Ascending aorta (tissue), 2 donors: ENCODE measurements around the gene CCDC178. TPM values are rescaled to one million over a fixed set of nuclear protein-coding genes. Genes with fewer than 3 reads are reported as not detected.

Experiments
- DNase-seq, 2 donors: peaks; one replicate each; pipeline ENCODE4 v3.0.0-alpha.2; 2019; ENCODE audit warnings: low spot score in 2 of 2
- H3K27ac ChIP-seq, 2 donors: fragments of 200-600 bp; sonication (generic); one replicate each; pipeline ENCODE4 v1.5.1; 2016 to 2017; ENCODE audit warnings: mild to moderate bottlenecking in 1 of 2
- H3K27me3 ChIP-seq: fragments of 200-600 bp; sonication (generic); one replicate; pipeline ENCODE4 v1.5.1; 2017
- H3K36me3 ChIP-seq, 2 donors: fragments of 200-600 bp; sonication (generic); one replicate each; pipeline ENCODE4 v1.5.1; 2016
- H3K4me1 ChIP-seq, 2 donors: fragments of 200-600 bp; sonication (generic); one replicate each; pipeline ENCODE4 v1.5.1; 2016 to 2017; ENCODE audit warnings: mild to moderate bottlenecking in 1 of 2
- H3K4me3 ChIP-seq, 2 donors: fragments of 200-600 bp; sonication (generic); one replicate each; pipeline ENCODE4 v1.5.1; 2016 to 2017; ENCODE audit warnings: mild to moderate bottlenecking in 1 of 2
- H3K9me3 ChIP-seq, 2 donors: fragments of 200-600 bp; sonication (generic); one replicate each; pipeline ENCODE4 v1.5.1; 2016
- intact Hi-C: fragments of 100-400 bp; cut with DNase I; formaldehyde crosslinking; loops from one replicate; pipeline ENCODE4 v1.15.1; 2023
- total RNA-seq: library from RNA; depleted of rRNA; stranded (reverse); fragments of >200 nt; gene quantifications from one replicate; pipeline ENCODE4 v1.1.0, GENCODE V29; 2016
- TF ChIP-seq, protein P1 (sequence below), 3 experiments: fragments of 200-600 bp in 2 of 3; fragments of 450-650 bp in 1 of 3; sonication (generic) in 2 of 3; IDR thresholded peaks; one replicate each; pipeline ENCODE4 v1.5.1; 2016 to 2019; ENCODE audit warnings: antibody characterized with exemption in 3 of 3, mild to moderate bottlenecking in 1 of 3, moderate library complexity in 1 of 3

The CCDC178 gene
- total RNA-seq, 1 donor from 2014 or later: not detected

DNA sequence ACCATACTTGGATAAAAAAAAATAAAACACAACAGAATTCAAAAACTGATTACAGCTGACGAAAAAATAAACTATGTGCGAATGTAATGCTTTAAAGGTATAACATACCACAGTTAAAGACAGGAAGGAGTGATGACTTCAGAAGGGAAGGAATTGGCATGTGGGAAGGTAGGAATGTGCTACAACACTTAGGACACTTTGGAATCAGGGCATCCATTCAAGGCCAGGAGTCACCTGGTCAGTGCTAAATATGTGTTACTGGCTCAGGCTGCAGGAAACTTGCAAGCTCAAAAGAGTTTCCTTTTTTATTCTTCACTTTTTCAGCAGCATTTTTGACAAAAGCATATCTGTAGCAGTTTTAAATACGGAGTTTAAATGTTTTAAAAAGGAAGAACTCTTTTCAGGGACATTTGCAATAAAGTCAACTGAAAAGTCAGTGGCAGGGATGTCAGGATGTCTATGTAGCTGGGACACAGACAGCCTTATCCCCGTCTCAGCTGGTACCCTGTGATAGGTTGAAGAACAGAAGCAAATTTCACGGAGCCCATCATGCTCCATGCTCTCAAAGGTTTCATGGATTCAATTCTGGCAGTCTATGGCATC is 529.7 kb downstream of the CCDC178 start:
- Histone ChIP-seq H3K27me3 (no peaks in the 10 kb centered on the region), H3K4me3 (no peak overlapping the region), H3K36me3 (no peaks in the 10 kb centered on the region), H3K9me3 (no peaks in the 10 kb centered on the region), H3K27ac (no peak overlapping the region), H3K4me1 (no peaks in the 10 kb centered on the region)
- TF ChIP-seq, protein P1, sequence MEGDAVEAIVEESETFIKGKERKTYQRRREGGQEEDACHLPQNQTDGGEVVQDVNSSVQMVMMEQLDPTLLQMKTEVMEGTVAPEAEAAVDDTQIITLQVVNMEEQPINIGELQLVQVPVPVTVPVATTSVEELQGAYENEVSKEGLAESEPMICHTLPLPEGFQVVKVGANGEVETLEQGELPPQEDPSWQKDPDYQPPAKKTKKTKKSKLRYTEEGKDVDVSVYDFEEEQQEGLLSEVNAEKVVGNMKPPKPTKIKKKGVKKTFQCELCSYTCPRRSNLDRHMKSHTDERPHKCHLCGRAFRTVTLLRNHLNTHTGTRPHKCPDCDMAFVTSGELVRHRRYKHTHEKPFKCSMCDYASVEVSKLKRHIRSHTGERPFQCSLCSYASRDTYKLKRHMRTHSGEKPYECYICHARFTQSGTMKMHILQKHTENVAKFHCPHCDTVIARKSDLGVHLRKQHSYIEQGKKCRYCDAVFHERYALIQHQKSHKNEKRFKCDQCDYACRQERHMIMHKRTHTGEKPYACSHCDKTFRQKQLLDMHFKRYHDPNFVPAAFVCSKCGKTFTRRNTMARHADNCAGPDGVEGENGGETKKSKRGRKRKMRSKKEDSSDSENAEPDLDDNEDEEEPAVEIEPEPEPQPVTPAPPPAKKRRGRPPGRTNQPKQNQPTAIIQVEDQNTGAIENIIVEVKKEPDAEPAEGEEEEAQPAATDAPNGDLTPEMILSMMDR (IDR thresholded peaks at IDR 0.05): no peak
- no peak for DNase-seq
- intact Hi-C loops: no loop called here

DNA sequence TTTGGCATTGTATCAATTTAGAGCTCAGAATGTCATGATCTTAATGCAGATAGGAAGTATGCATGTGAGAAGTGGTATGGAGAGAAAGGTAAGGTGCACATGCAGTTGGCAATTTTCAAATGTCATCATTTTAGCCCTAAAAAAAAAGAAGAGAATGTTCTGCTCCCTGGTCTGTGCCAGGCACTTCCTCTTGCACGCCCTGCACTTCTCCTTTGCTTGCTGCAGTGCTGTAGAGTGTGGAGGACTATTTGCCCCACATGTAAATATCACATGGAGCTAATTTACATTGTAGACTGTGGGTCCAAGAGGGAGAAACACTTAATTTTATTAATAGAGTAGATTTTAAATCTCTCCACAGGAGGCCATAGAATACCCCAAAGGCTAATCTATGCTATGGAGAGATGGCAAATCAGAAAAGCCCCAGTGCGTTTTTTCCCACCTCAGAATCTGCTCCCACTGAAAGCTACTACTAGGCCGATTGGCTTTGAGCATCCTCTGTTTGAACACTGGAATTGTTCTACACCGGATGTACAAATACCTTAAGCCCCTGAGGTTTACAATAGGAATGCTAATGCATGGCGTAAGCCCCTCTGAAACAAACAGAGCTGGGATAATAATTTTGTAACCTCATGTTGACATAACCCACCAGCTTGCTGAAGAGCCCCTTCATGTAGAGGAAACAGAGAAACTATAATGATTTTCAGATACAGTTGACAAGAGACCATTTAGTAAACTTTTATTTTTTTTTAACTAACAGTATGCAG is 530.5 kb downstream of the CCDC178 start:
- H3K27me3 ChIP-seq: no peaks in the 10 kb centered on the region
- H3K4me1 ChIP-seq: no peaks in the 10 kb centered on the region
- no peaks in the 10 kb centered on the region for H3K9me3 ChIP-seq
- H3K4me3 ChIP-seq: no peak overlapping the region
- DNase-seq: no peak
- intact Hi-C loops: no loop called here
- H3K36me3 ChIP-seq: no peaks in the 10 kb centered on the region
- TF ChIP-seq, protein P1 (IDR thresholded peaks at IDR 0.05): no peak
- no peak overlapping the region for H3K27ac ChIP-seq

DNA sequence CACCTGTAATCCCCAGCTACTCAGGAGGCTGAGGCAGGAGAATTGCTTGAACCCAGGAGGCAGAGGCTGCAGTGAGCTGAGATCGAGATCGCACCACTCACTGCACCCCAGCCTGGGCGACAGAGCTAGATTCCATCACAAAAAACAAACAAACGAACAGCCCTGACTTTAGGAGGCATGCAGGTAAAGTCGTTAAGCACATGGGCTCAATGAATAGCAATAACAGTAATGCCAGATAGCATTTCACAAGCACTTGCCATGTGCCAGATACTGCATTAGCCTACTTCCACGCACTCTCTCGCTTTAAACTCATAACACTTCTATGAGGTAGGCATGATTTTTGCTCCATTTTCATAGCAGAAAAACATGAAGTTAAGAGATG is 532.1 kb downstream of the CCDC178 start:
- no peak for DNase-seq
- TF ChIP-seq, protein P1 (IDR thresholded peaks at IDR 0.05): no peak
- Histone ChIP-seq H3K9me3 (no peaks in the 10 kb centered on the region), H3K27me3 (no peaks in the 10 kb centered on the region), H3K4me3 (no peak overlapping the region), H3K4me1 (no peaks in the 10 kb centered on the region), H3K36me3 (no peaks in the 10 kb centered on the region), H3K27ac (no peak overlapping the region)
- intact Hi-C loops: no loop called here

DNA sequence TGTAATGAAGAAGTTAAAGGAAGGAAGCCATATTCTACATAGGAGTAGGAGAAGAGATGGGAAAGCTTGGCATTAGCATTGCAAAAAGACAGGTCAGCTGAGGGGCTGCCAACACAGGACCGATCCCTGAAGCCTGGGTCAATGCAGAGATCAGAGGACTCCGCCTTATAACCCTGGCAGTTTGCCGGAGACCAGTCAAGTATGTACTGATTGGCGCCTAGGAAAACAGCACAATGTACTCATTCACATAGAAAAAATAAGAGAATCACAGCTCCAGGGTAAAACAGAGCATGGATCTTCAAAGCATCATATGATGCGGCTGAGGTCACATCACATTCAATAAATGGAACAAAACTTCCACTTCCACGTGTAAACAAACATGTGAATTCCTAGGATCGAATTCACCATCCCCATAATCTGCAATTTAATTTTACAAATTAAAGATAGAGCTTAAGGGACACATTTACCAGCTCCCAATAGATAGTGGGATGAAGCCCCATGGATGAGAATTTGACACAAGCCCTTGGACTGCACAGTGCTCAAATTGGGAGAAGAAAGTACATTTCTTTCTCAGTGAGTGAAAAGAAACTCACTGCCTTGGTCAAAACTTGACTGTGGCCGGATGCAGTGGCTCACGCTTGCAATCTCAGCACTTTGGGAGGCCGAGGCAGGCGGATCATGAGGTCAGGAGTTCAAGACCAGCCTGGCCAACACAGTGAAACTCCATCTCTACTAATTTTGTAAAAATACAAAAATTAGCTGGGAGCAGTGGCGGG is 532.7 kb downstream of the CCDC178 start:
- Histone ChIP-seq H3K36me3 (no peaks in the 10 kb centered on the region), H3K4me1 (no peaks in the 10 kb centered on the region), H3K9me3 (no peaks in the 10 kb centered on the region), H3K27ac (no peak overlapping the region), H3K4me3 (no peak overlapping the region), H3K27me3 (no peaks in the 10 kb centered on the region)
- intact Hi-C loops: no loop called here
- TF ChIP-seq, protein P1 (IDR thresholded peaks at IDR 0.05): no peak
- no peak for DNase-seq

DNA sequence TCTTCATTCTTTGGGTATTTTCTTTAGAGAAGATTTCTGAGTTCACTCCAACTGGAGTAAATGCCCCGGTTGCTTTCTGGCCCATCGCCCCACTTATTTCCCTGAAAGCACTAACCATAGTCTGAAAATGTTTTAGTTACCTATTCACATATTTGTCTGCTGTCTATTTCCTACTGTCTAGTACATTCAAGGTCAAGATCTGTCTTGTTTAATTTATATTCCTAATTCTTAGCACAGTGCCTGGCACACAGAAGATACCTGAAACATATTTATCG is 533.3 kb downstream of the CCDC178 start:
- H3K36me3 ChIP-seq: no peaks in the 10 kb centered on the region
- intact Hi-C loops: no loop called here
- DNase-seq: no peak
- no peak overlapping the region for H3K4me3 ChIP-seq
- TF ChIP-seq, protein P1 (IDR thresholded peaks at IDR 0.05): no peak
- H3K9me3 ChIP-seq: no peaks in the 10 kb centered on the region
- H3K27ac ChIP-seq: no peak overlapping the region
- H3K4me1 ChIP-seq: no peaks in the 10 kb centered on the region
- H3K27me3 ChIP-seq: no peaks in the 10 kb centered on the region
